Keratinocyte (primary cell): ENCODE data around the gene PLA2G4F. TPM values are rescaled to one million over a fixed set of nuclear protein-coding genes. Genes with fewer than 3 reads are reported as not detected.

ENCODE experiments used
- DNase-seq: peaks from one replicate; pipeline ENCODE4 v3.0.0-alpha.2; 2011; ENCODE audit warnings: low read depth, missing footprints, low spot score
- FAIRE-seq: peaks from 2 replicates; lab custom pipeline; 2011; peaks lifted over from hg19 to GRCh38; lab: Jason Lieb, UNC
- H2AFZ ChIP-seq: 2 replicates; pipeline ENCODE4 v1.6.0; 2012; ENCODE audit warnings: low read length, control low read depth, inconsistent platforms; ENCODE audit not compliant: control insufficient read depth
- H3K27ac ChIP-seq: 2 replicates; pipeline ENCODE4 v1.5.1; 2011; ENCODE audit warnings: low read length; ENCODE audit not compliant: control insufficient read depth, insufficient read depth
- H3K27me3 ChIP-seq: 3 replicates; pipeline ENCODE4 v1.6.0; 2011; ENCODE audit warnings: low read length; ENCODE audit not compliant: control insufficient read depth, insufficient read depth; ENCODE audit errors: extremely low read depth
- H3K36me3 ChIP-seq, 2 experiments: 2 replicates in 1 of 2; 3 replicates in 1 of 2; pipeline ENCODE4 v1.5.1; 2011; ENCODE audit warnings: low read length in 2 of 2, mild to moderate bottlenecking in 1 of 2; ENCODE audit not compliant: control insufficient read depth in 2 of 2, insufficient read depth in 2 of 2; ENCODE audit errors: extremely low read depth in 1 of 2
- H3K4me1 ChIP-seq: 3 replicates; pipeline ENCODE4 v1.5.1; 2011; ENCODE audit warnings: low read length; ENCODE audit not compliant: control insufficient read depth, insufficient read depth; ENCODE audit errors: extremely low read depth
- H3K4me2 ChIP-seq: 3 replicates; pipeline ENCODE4 v1.6.0; 2011; ENCODE audit warnings: low read depth, low read length; ENCODE audit not compliant: control insufficient read depth, insufficient read depth; ENCODE audit errors: extremely low read depth
- H3K4me3 ChIP-seq, 3 experiments: fragments of 200-600 bp in 1 of 3; sonication (generic) in 1 of 3; 2 replicates in 2 of 3; 3 replicates in 1 of 3; pipeline ENCODE4 v1.5.1; 2011 to 2016; ENCODE audit warnings: low read length in 3 of 3, mild to moderate bottlenecking in 3 of 3, control low read depth in 2 of 3, inconsistent platforms in 1 of 3, low read depth in 1 of 3, mixed read lengths in 1 of 3, mixed run types in 1 of 3, moderate library complexity in 1 of 3; ENCODE audit not compliant: control insufficient read depth in 2 of 3, insufficient read depth in 2 of 3; ENCODE audit errors: extremely low read depth in 1 of 3
- H3K79me2 ChIP-seq: 2 replicates; pipeline ENCODE4 v1.6.0; 2012; ENCODE audit warnings: low read length; ENCODE audit not compliant: control insufficient read depth, insufficient read depth
- H3K9ac ChIP-seq: 3 replicates; pipeline ENCODE4 v1.6.0; 2011; ENCODE audit warnings: low read length; ENCODE audit not compliant: control insufficient read depth, insufficient read depth; ENCODE audit errors: extremely low read depth
- H3K9me1 ChIP-seq: 3 replicates; pipeline ENCODE4 v1.6.0; 2011; ENCODE audit warnings: low read length; ENCODE audit not compliant: control insufficient read depth, insufficient read depth; ENCODE audit errors: extremely low read depth
- H3K9me3 ChIP-seq: 2 replicates; pipeline ENCODE4 v1.5.1; 2012; ENCODE audit warnings: low read depth, low read length; ENCODE audit not compliant: control insufficient read depth
- H4K20me1 ChIP-seq: 3 replicates; pipeline ENCODE4 v1.6.0; 2011; ENCODE audit warnings: low read length; ENCODE audit not compliant: control insufficient read depth, insufficient read depth; ENCODE audit errors: extremely low read depth
- CTCF ChIP-seq, 3 experiments: IDR thresholded peaks in 1 of 3; conservative IDR thresholded peaks in 1 of 3; optimal IDR thresholded peaks in 1 of 3; 2 replicates in 2 of 3; 3 replicates in 1 of 3; pipeline versions ENCODE3 to v1.5.1; 2011; ENCODE audit warnings: low read length in 3 of 3, mild to moderate bottlenecking in 3 of 3, moderate library complexity in 2 of 3, control low read depth in 1 of 3, inconsistent platforms in 1 of 3; ENCODE audit not compliant: insufficient read depth in 2 of 3; ENCODE audit errors: extremely low read depth in 1 of 3
- EZH2 ChIP-seq: IDR thresholded peaks from one replicate; pipeline ENCODE4 v1.6.1; 2012; ENCODE audit warnings: inconsistent platforms, mild to moderate bottlenecking, low read length, moderate library complexity
- dilution Hi-C: fragments of 300-500 bp; cut with MboI; formaldehyde crosslinking; loops from one replicate; pipeline ENCODE4 v1.7.0; 2020; ENCODE audit warnings: low sequenced_read_pairs; ENCODE audit not compliant: extremely low pct_ligation_motif_present
- polyA plus RNA-seq, 5 experiments: library from polyadenylated mRNA; depleted of rRNA in 3 of 5; stranded (reverse) in 3 of 5; stranded (forward) in 1 of 5; unstranded in 1 of 5; fragments of >200 nt; gene quantifications; 1 replicate in 1 of 5; 2 replicates in 3 of 5; 3 replicates in 1 of 5; pipeline versions ENCODE4 v1.2.1 to v1.2.3, GENCODE V29; 2011 to 2012; ENCODE audit warnings: missing spikeins in 2 of 5, low read depth in 1 of 5, low replicate concordance in 1 of 5

Gene PLA2G4F
- polyA plus RNA-seq, 1 donor (not counting 4 experiments of a cell fraction or from before 2014, with no cell fraction given) = 4.4 TPM

GRCh38 chr15:42202653-42203052 lies 46.2 kb upstream of the PLA2G4F start:
- no peak overlapping the region for H2AFZ ChIP-seq
- no peak for FAIRE-seq
- peaks cover 8% of the 10 kb centered on the region for H3K4me1 ChIP-seq
- H3K4me2 ChIP-seq = no peak overlapping the region
- peaks cover 35% of the 10 kb centered on the region for H3K79me2 ChIP-seq
- peaks cover 4% of the 10 kb centered on the region for H3K9me1 ChIP-seq
- dilution Hi-C loops = no loop called here
- H3K9ac ChIP-seq = no peak overlapping the region
- H3K9me3 ChIP-seq = no peaks in the 10 kb centered on the region
- DNase-seq = no peak
- H3K27me3 ChIP-seq = no peaks in the 10 kb centered on the region
- H3K27ac ChIP-seq = no peak overlapping the region
- H4K20me1 ChIP-seq = no peaks in the 10 kb centered on the region
- no peak overlapping the region for H3K4me3 ChIP-seq
- TF ChIP-seq EZH2 (no peak), CTCF (optimal IDR thresholded peaks at IDR 0.05 in 1 of 3, IDR thresholded peaks at IDR 0.05 in 1 of 3, conservative IDR thresholded peaks at IDR 0.05 in 1 of 3; ENCODE audit: extremely low read depth in 1 of 3, insufficient read depth in 2 of 3, low read length in 3 of 3) (no peak)
- peaks cover 0 to 1% of the 10 kb centered on the region in 2 experiments for H3K36me3 ChIP-seq

GRCh38 chr15:42201801-42202200 lies 45.4 kb upstream of the PLA2G4F start:
- H3K9me1 ChIP-seq = peaks cover 4% of the 10 kb centered on the region
- no peak overlapping the region for H2AFZ ChIP-seq
- no peaks in the 10 kb centered on the region for H3K27me3 ChIP-seq
- TF ChIP-seq EZH2 (no peak), CTCF (optimal IDR thresholded peaks at IDR 0.05 in 1 of 3, IDR thresholded peaks at IDR 0.05 in 1 of 3, conservative IDR thresholded peaks at IDR 0.05 in 1 of 3; ENCODE audit: extremely low read depth in 1 of 3, insufficient read depth in 2 of 3, low read length in 3 of 3) (no peak)
- H3K36me3 ChIP-seq = peaks cover 0 to 1% of the 10 kb centered on the region in 2 experiments
- H4K20me1 ChIP-seq = no peaks in the 10 kb centered on the region
- dilution Hi-C loops = no loop called here
- H3K9me3 ChIP-seq = no peaks in the 10 kb centered on the region
- no peak overlapping the region for H3K4me3 ChIP-seq
- peaks cover 1% of the 10 kb centered on the region for H3K4me1 ChIP-seq
- H3K27ac ChIP-seq = no peak overlapping the region
- H3K79me2 ChIP-seq = peaks cover 26% of the 10 kb centered on the region
- no peak overlapping the region for H3K9ac ChIP-seq
- H3K4me2 ChIP-seq = no peak overlapping the region
- FAIRE-seq (no peak), DNase-seq (no peak)
